SK-N-SH (cell line): ENCODE results near the gene JPT2.

Experiments
- EZH2phosphoT487 ChIP-seq: fragments of 200-600 bp; sonication (generic); IDR thresholded peaks from 2 replicates; pipeline ENCODE4 v1.6.1; 2017; ENCODE audit warnings: low read depth, mixed run types, mild to moderate bottlenecking, antibody characterized with exemption, moderate library complexity, borderline replicate concordance
- FOXM1 ChIP-seq: IDR thresholded peaks from 2 replicates; pipeline ENCODE4 v1.4.0; 2012; ENCODE audit warnings: low read depth, mild to moderate bottlenecking
- GABPA ChIP-seq: IDR thresholded peaks from 2 replicates; pipeline ENCODE4 v1.4.0; 2012; ENCODE audit warnings: low read depth, mild to moderate bottlenecking
- NFIC ChIP-seq: IDR thresholded peaks from 2 replicates; pipeline ENCODE4 v1.4.0; 2012; ENCODE audit warnings: borderline replicate concordance
- POLR2AphosphoS5 ChIP-seq: IDR thresholded peaks from 2 replicates; pipeline ENCODE4 v1.6.1; 2012; ENCODE audit warnings: low read depth, low read length
- TAF1 ChIP-seq: IDR thresholded peaks from 2 replicates; pipeline ENCODE4 v1.6.1; 2012; ENCODE audit warnings: low read depth, mild to moderate bottlenecking, low read length, moderate library complexity, borderline replicate concordance
- TF ChIP-seq, protein P1 (sequence below): IDR thresholded peaks from 2 replicates; pipeline ENCODE4 v1.4.0; 2012; ENCODE audit warnings: low read depth, borderline replicate concordance
- TF ChIP-seq, protein P2 (sequence below): fragments of 200-600 bp; sonication (generic); IDR thresholded peaks from 2 replicates; pipeline ENCODE4 v1.6.1; 2017; ENCODE audit warnings: antibody characterized with exemption, mild to moderate bottlenecking, moderate library complexity

DNA sequence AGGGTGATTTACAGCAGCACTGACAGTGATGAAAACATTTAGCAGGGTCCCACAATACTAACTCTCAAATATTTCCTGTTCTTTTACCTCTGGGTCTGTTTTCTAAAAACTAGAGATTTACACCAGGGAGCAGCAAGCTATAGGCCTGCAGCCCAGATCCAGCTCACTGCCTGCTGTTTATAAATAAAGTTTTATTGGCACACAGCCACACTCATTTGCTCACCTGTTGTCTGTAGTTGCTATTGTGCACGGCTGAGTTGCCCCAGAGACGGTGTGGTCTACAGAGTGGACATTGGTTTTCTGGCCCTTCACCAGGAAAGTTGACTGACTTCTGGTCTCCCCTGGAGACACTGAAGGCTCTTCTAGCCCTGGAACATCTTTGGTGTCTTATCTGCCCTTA, 16.3 kb upstream of the JPT2 start:
- TF ChIP-seq FOXM1 (no peak), POLR2AphosphoS5 (no peak), GABPA (no peak), EZH2phosphoT487 (no peak), TAF1 (no peak), NFIC (no peak)
- TF ChIP-seq, protein P1, sequence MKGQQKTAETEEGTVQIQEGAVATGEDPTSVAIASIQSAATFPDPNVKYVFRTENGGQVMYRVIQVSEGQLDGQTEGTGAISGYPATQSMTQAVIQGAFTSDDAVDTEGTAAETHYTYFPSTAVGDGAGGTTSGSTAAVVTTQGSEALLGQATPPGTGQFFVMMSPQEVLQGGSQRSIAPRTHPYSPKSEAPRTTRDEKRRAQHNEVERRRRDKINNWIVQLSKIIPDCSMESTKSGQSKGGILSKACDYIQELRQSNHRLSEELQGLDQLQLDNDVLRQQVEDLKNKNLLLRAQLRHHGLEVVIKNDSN = no peak
- TF ChIP-seq, protein P2, sequence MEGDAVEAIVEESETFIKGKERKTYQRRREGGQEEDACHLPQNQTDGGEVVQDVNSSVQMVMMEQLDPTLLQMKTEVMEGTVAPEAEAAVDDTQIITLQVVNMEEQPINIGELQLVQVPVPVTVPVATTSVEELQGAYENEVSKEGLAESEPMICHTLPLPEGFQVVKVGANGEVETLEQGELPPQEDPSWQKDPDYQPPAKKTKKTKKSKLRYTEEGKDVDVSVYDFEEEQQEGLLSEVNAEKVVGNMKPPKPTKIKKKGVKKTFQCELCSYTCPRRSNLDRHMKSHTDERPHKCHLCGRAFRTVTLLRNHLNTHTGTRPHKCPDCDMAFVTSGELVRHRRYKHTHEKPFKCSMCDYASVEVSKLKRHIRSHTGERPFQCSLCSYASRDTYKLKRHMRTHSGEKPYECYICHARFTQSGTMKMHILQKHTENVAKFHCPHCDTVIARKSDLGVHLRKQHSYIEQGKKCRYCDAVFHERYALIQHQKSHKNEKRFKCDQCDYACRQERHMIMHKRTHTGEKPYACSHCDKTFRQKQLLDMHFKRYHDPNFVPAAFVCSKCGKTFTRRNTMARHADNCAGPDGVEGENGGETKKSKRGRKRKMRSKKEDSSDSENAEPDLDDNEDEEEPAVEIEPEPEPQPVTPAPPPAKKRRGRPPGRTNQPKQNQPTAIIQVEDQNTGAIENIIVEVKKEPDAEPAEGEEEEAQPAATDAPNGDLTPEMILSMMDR = no peak
